Urothelium cell line (cell line): Measurements from ENCODE around the gene AATK.
"Not testable (repeated sequence)": the region's sequence is repeated elsewhere in the genome, so short reads cannot be mapped to it uniquely, and the experiment has no call there.

Experiments
- DNase-seq: peaks from one replicate; pipeline ENCODE4 v3.0.0; 2011; ENCODE audit warnings: low spot score, mixed read lengths
- FAIRE-seq: peaks from 2 replicates; lab custom pipeline; 2011; peaks lifted over from hg19 to GRCh38; lab: Jason Lieb, UNC

The AATK gene

DNA sequence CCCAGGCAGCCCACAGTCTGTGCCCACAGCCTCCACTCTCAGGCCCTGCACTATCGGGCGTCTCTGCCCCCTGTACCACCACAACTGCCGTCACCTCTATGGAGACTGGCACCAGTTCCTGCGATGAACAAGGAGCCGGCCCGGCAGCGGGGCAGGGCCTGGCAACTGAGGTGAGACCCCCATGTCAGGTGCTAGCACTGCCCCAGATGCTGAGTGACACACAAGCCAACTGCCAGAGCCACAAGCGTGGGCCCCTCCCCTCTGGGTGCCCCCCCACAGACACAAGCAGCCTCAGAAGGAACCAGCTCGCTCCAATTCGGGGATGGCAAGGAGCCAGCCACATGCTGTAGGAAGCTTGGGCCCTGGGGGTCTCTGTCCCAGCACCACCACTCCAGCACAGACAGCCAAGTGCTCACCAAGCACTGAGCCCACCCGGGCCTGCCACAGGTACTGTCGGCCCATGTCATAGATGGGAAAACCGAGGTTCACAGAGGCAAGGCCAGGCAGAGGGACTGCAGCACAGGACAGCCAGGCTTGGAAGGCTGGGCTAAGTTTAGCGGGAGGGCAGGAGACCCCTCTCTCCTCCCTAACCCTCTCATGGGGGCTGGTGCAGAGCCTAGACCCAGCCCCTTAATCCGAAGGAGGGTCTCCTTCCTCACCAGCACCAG is 2.2 kb downstream of the AATK start:
- no peak for FAIRE-seq

GRCh38 chr17:81163051-81163695 is 2.8 kb downstream of the AATK start:
- FAIRE-seq (no peak), DNase-seq (no peak)

More for the DNA sequence above, 2.2 kb downstream of the AATK start:
- DNase-seq = no peak

DNA sequence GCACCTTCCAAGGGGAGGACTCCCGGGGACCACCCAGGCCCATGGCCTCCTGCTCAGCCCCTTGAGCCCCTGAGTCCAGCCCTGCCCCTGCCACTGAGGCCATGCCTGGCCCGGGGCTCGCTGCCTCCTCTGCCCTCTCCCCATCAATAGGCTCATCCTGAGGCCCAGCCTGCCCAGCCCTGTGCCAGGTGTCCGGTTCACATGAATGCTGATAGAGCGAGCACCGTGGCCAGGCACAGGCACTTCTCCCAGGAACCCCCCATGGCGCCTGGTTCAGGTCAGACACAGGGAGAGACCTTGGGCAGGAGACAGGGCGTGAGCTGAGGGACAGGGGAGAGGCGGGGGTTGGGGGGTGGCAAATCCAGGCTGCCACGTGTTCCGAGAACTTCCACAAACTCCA is 3.5 kb downstream of the AATK start:
- no peak for FAIRE-seq
- no peak for DNase-seq

DNA sequence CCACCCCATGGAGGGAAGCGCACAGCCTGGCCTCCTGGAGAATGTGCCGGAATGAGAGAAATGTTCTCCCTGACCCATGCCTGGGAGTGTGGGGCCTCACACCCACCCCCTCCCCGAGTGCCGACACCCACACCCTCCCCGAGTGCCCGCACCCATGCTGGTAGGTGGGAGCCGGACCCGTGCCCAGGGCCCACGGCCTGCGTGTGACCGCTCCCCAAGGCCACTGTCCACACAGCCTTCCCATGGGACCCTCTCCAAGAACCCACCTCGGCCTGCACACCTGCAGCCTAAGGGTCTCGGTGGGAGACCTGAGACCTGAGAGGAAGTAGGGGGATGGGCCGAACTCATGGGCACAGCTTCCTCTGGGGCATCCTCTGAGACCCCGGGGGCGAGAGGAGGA is 4.0 kb downstream of the AATK start:
- DNase-seq (no peak), FAIRE-seq (no peak)

DNA sequence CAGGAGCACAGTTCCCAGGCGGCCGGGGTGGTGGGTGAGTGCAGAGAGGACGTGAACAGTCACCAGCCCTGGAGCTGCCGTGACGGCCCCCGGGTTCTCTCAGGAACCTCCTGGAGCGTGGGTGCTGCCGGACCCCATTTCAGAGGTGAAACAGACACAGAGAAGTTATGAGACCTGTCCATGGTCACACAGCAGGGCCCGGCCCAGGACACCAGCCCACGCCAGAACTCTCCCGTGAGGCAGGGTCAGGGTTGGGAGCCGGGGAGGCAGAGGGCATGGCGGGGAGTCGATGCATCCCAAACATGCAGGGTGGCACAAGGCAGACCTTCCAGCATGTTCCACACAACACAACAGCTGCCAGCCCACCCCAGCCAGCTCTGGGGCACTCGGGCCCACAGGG is 4.5 kb downstream of the AATK start:
- DNase-seq = no peak
- FAIRE-seq = no peak

DNA sequence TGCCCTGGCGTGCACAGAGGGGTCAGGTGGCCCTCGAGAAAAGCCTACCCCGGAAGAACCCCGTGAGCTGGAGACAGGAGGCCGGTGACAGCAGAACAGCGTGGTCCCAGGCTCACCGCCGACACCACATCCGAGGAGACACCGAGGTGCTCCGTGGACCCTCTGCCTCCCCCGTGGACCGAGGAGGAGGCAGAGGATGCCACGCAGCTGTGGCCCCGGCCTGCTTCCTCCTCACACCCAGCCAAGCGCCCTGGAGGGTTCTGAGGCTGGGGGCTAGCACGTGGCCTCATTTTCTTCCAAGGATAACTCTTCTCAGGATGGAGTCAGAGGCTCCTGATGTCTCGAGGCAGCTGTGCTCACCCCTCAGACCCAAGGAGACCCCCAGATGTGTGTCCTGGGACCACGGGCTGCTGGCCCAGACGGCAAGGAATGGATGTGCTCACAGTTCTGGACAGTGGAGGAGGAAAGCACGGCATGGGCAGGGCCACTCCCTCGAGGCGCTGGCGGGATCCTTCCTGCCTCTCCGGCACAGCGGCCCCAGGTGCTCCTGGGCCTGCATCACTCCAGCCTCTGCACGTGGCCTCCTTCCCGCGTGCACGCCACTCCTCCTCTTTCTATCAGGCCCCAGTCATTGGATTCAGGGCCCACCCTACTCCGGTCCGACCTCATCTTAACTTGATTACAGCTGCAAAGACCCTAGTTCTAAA is 5.1 kb downstream of the AATK start:
- FAIRE-seq = peak; percentile 46
- no peak for DNase-seq

GRCh38 chr17:81160306-81160705 is 5.7 kb downstream of the AATK start:
- FAIRE-seq (no peak), DNase-seq (no peak)

- DNase-seq = no peak
- FAIRE-seq = no peak
Measured at GRCh38 chr17:81159611-81160265, 6.3 kb downstream of the AATK start.

DNA sequence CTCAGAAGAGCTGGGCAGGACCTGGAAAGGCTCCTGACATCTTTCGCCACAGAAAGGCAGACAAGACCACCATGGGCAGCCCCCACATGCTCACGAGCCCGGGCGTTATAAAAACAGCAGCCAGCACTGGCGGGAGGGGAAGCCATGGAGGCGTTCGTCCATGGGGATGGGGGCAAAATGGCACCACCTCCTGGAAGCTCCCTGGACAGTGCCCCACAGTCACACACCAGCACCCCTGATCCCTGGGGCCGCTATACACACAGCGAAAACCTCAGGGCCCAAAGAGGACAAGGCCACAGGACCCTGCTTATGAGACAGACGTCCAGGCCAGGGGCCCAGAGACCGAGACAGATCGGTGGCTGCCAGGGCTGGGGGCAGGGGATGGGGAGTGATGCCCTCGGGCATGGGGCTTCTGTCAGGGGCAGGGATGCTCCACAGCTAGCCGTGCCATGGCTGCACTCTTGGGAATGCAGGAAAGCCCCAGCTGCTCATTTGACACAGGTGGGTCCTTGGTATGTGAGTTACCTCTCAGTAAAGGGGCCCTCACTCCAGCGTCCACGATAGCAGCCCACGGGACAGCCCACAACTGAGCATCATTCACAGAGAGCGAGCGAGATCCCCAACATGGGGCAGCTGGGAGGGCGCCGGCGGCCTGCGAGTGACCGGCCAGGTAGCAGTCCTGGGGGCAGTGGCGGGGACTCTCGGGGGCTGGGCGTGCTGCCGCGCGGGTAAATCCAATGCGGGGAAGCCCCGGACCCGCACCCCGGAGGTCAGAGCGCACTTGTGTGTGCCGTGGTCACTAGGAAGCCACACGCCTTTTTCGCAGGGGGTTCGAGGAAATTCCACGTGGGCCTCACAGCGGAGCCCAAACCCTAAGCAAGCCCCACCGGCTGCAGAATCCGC is 7.1 kb downstream of the AATK start:
- DNase-seq (no peak), FAIRE-seq (no peak)

- FAIRE-seq (no peak), DNase-seq (no peak)
Measured at GRCh38 chr17:81157848-81158687, 8.0 kb downstream of the AATK start.

DNA sequence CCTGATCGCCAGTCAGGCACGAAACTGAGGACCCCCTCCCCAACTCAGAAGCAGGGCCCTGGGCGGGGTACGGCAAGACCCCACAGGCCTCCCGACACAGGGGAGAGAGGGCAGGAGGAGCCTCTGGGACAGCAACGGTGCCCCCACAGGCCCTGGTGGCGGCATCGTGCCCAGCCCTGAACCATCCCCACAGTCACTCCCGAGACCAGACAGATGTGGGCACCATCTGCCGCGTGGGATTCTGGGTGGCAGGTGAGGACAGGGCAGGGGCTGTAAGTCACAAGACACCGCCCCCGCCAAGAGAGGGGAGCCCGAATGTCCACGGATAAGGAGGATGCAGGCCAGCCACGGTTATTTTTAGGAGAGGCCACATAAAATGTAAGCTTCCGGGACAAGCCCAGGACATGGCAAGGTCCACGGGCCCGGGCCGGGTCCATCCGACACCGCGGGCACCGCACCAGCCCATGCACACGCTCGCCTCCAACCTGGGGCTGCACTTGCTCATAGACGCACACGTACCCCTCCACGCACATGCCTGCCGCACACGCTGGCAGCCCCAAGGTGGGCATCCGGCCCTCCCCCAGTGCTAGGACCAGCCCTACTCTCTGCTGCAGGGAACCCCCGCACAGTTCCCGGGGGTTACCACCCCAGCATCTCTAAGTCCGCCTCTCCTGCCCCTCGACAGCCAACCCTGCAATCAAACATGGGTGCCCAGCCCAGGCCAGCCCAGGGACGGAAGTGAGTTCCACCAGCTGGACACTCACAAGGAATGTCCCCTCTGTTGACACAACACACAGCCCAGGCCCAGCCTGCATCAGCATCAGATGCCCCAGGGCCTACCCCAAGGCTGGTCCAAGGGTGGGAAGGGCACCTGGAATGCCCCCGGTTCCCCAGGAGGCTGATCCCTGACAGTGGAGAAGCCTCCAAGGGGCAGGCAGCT is 8.9 kb downstream of the AATK start:
- FAIRE-seq (peak; percentile 40), DNase-seq (no peak)

DNA sequence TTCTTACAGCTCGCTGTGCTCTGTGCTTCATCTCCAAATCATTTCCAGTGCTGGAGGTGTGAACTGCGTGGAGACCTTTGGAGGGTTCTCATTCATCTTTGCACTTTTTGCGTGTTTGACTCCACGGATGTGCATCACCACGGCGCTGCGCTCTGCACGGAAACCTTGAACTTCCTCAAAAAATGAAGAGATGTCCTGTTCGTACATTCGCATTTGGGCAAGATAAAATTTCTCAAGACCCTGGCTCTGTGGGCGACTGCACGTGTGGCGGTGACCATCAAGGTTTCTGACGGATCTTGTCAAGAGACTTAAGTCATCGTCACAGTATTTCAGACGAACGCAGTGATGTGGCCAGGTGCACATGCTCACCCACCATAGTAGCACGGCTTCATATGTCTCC is 11.1 kb downstream of the AATK start:
- no peak for FAIRE-seq
- no peak for DNase-seq

- FAIRE-seq, DNase-seq: not testable (repeated sequence)
Measured at GRCh38 chr17:81154016-81154415, 12.0 kb downstream of the AATK start.

DNA sequence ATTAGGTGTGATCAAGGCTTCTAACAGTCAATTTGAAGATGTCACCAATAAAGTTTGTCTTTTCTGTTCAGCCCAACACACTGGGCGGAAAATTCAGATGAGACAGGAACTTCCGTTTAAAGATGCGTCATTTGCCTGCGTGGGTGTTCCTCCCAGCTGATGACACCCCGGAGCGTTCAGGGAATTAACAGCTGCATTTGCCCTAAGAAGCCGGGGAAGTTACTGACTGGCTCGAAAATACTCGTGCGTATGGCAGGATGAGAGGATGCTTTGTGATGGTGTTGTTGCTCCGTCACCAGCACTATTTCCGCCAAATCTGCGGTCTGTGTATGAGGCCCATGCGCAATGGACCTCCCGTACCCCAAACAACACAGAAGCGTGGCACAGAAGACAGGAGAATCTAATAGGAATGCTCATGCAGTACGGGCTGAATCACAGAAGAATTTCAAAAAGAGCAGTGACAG is 12.6 kb downstream of the AATK start:
- DNase-seq (peak; percentile 78), FAIRE-seq (peak; percentile 72)

DNA sequence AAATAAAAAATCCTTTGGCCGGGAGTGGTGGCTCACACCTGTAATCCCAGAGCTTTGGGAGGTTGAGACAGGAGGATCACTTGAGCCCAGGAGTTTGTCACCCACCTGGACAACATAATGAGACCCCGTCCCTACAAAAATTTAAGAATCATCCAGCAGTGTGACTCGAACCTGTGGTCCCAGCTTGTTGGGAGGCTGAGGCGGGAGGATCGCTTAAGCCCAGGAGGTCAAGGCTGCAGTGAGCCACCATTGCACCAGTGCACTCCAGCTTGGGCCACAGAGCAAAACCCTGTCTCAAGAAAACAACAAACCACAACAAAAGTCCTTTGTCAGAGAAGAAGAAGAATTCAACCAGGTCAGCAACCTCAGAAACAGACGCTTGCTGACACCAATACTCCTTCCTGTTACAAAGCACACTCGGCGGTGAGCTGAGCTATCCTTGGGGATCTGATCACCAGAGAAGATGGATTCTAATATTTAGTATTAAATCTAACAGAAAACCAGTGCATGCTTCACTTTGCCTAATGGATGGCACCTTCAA is 13.7 kb downstream of the AATK start:
- no peak for DNase-seq

DNA sequence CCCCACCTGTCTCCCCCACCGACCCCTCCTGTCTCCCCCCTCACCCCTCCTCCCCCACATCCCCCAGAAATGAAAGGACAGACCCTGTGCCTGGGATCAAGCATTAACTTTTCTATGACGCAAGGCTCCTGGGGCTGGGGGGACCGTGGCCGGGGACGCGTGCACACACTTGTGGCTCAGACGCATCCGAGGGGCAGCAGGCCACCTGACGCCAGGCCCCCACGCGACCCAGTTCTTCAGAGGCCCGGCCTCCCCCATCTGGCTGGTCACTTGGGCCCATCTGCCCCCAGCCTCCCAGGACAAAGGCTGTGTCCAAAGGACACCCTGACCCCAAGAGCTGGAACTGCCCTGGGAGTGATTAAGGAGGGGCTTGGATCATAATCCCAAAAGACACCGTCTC is 14.7 kb downstream of the AATK start:
- DNase-seq (no peak), FAIRE-seq (no peak)

More for the DNA sequence above, 13.7 kb downstream of the AATK start:
- FAIRE-seq = no peak

- DNase-seq = no peak
- no peak for FAIRE-seq
Measured at GRCh38 chr17:81150377-81151077, 15.5 kb downstream of the AATK start.
